Measurements from ENCODE around the gene PRICKLE1.

Gene PRICKLE1

GRCh38 chr12:42589465-42590329, at the start of gene PRICKLE1:
PRICKLE1 (minus strand) TSS chr12:42589746; CDS start chr12:42472516, 117,230 bp downstream.
- peak; percentile 33 for DNase-seq

- DNase-seq = no peak
Observed at GRCh38 chr12:42638697-42639096, 49.2 kb upstream of the PRICKLE1 start.

GRCh38 chr12:42638011-42638410, 48.5 kb upstream of the PRICKLE1 start:
- DNase-seq = no peak

GRCh38 chr12:42636993-42637392, 47.4 kb upstream of the PRICKLE1 start:
- DNase-seq = no peak

- DNase-seq = no peak
Observed at GRCh38 chr12:42633594-42633993, 44.0 kb upstream of the PRICKLE1 start.

GRCh38 chr12:42631513-42631912, 42.0 kb upstream of the PRICKLE1 start:
- DNase-seq = no peak

- DNase-seq = no peak
Observed at GRCh38 chr12:42630314-42630713, 40.8 kb upstream of the PRICKLE1 start.

GRCh38 chr12:42627151-42627550, 37.6 kb upstream of the PRICKLE1 start:
- DNase-seq = no peak

GRCh38 chr12:42625611-42626010, 36.1 kb upstream of the PRICKLE1 start:
- DNase-seq = no peak

- no peak for DNase-seq
Observed at GRCh38 chr12:42617622-42618021, 28.1 kb upstream of the PRICKLE1 start.

GRCh38 chr12:42615006-42615405, 25.5 kb upstream of the PRICKLE1 start:
- no peak for DNase-seq

- no peak for DNase-seq
Observed at GRCh38 chr12:42612231-42612613, 22.7 kb upstream of the PRICKLE1 start.

GRCh38 chr12:42611571-42612230, 22.2 kb upstream of the PRICKLE1 start:
- no peak for DNase-seq

- no peak for DNase-seq
Observed at GRCh38 chr12:42609605-42610004, 20.1 kb upstream of the PRICKLE1 start.

- DNase-seq = no peak
Observed at GRCh38 chr12:42608196-42608825, 18.8 kb upstream of the PRICKLE1 start.

GRCh38 chr12:42607584-42608058, 18.1 kb upstream of the PRICKLE1 start:
- DNase-seq = no peak

GRCh38 chr12:42606471-42606870, 16.9 kb upstream of the PRICKLE1 start:
- no peak for DNase-seq

GRCh38 chr12:42605685-42606084, 16.1 kb upstream of the PRICKLE1 start:
- no peak for DNase-seq

GRCh38 chr12:42603246-42603990, 13.9 kb upstream of the PRICKLE1 start:
- no peak for DNase-seq

GRCh38 chr12:42593874-42594273, 4.3 kb upstream of the PRICKLE1 start:
- no peak for DNase-seq

- no peak for DNase-seq
Observed at GRCh38 chr12:42590330-42590934, 886 bp upstream of the PRICKLE1 start.

Data from 8988T (cell line).